PC-3 (cell line): ENCODE data around the gene UBQLN1.

ENCODE experiments used
- CTCF ChIP-seq: fragments of 300-600 bp; sonication (generic); conservative IDR thresholded peaks from 2 replicates; pipeline ENCODE4 v1.5.1; 2017; ENCODE audit warnings: antibody characterized with exemption, low read depth, mild to moderate bottlenecking, low read length
- EZH2phosphoT487 ChIP-seq: fragments of 300-600 bp; sonication (generic); IDR thresholded peaks from 2 replicates; pipeline ENCODE4 v1.6.1; 2018; ENCODE audit warnings: mild to moderate bottlenecking, antibody characterized with exemption, low read length, borderline replicate concordance

- TF ChIP-seq CTCF, result no peak
- TF ChIP-seq EZH2phosphoT487, result no peak
Measured at GRCh38 chr9:83671451-83671850, 36.3 kb downstream of the UBQLN1 start.
